PC-3 (cell line): ENCODE measurements around the gene NEURL1B. TPM values are rescaled to one million over a fixed set of nuclear protein-coding genes. Genes with fewer than 3 reads are reported as not detected.
A peak's percentile ranks its signal among the peaks of the same experiment; 100 is the strongest.

ENCODE experiments used
- ATAC-seq: fragments of 200-7000 bp; cut with Tn5 transposase; 2 replicates; pipeline ENCODE4 v1.9.1; 2020; ENCODE audit warnings: mild to moderate bottlenecking, moderate library complexity
- BruUV-seq: library from RNA; stranded (reverse); fragments of 400-500 nt; replicated peaks from 2 replicates; lab custom pipeline; 2021; lab: Mats Ljungman, UMichigan
- CTCF ChIA-PET: fragments of 300-600 bp; sonication (Branson Sonifier 250); formaldehyde crosslinking; loops from one replicate; lab custom pipeline; 2022; ENCODE audit warnings: antibody characterized with exemption; lab: Charles Lee
- POLR2A ChIA-PET: fragments of 300-600 bp; sonication (Branson Sonifier 250); formaldehyde crosslinking; loops from one replicate; lab custom pipeline; 2022; ENCODE audit warnings: antibody characterized with exemption; ENCODE audit not compliant: unreplicated experiment; lab: Charles Lee
- DNase-seq: peaks from one replicate; pipeline ENCODE4 v3.0.0-alpha.2; 2015
- H2AFZ ChIP-seq: fragments of 300-600 bp; sonication (generic); 2 replicates; pipeline ENCODE4 v1.6.0; 2016; ENCODE audit warnings: antibody characterized with exemption, low read length
- H3F3A ChIP-seq: fragments of 300-600 bp; sonication (generic); one replicate; pipeline ENCODE4 v1.6.0; 2017; ENCODE audit warnings: antibody characterized with exemption, low read length, control low read depth, mild to moderate bottlenecking; ENCODE audit not compliant: unreplicated experiment
- H3K27ac ChIP-seq: fragments of 300-600 bp; sonication (generic); 2 replicates; pipeline ENCODE4 v1.5.1; 2016; ENCODE audit warnings: mild to moderate bottlenecking, low read length
- H3K27me3 ChIP-seq: fragments of 300-600 bp; sonication (generic); 2 replicates; pipeline ENCODE4 v1.6.1; 2016; ENCODE audit warnings: low read length, mixed read lengths
- H3K36me3 ChIP-seq: fragments of 300-600 bp; sonication (generic); 2 replicates; pipeline ENCODE4 v1.6.1; 2016; ENCODE audit warnings: low read depth, mixed run types, low read length, mixed read lengths
- H3K4me1 ChIP-seq: fragments of 300-600 bp; sonication (generic); 2 replicates; pipeline ENCODE4 v1.5.1; 2016; ENCODE audit warnings: low read length; ENCODE audit not compliant: insufficient read depth
- H3K4me2 ChIP-seq: fragments of 300-600 bp; sonication (generic); 2 replicates; pipeline ENCODE4 v1.6.0; 2016; ENCODE audit warnings: low read length
- H3K4me3 ChIP-seq: fragments of 300-600 bp; sonication (generic); 2 replicates; pipeline ENCODE4 v1.5.1; 2016; ENCODE audit warnings: mild to moderate bottlenecking, low read length, mixed read lengths
- H3K79me2 ChIP-seq: fragments of 300-600 bp; sonication (generic); 2 replicates; pipeline ENCODE4 v1.6.1; 2017; ENCODE audit warnings: low read length, mixed read lengths
- H3K9ac ChIP-seq: fragments of 300-600 bp; sonication (generic); 2 replicates; pipeline ENCODE4 v1.6.0; 2016; ENCODE audit warnings: mild to moderate bottlenecking, low read length
- H3K9me2 ChIP-seq: fragments of 300-600 bp; sonication (generic); replicated peaks from 2 replicates; pipeline ENCODE4 v1.6.1; 2016; ENCODE audit warnings: mixed run types, low read length, mixed read lengths
- H3K9me3 ChIP-seq: fragments of 300-600 bp; sonication (generic); 2 replicates; pipeline ENCODE4 v1.6.1; 2016; ENCODE audit warnings: low read length, mixed read lengths
- H4K20me1 ChIP-seq: fragments of 300-600 bp; sonication (generic); 2 replicates; pipeline ENCODE4 v1.6.1; 2016; ENCODE audit warnings: low read length, mixed read lengths
- CTCF ChIP-seq: fragments of 300-600 bp; sonication (generic); conservative IDR thresholded peaks from 2 replicates; pipeline ENCODE4 v1.5.1; 2017; ENCODE audit warnings: antibody characterized with exemption, low read depth, mild to moderate bottlenecking, low read length
- EZH2 ChIP-seq: fragments of 300-600 bp; sonication (generic); IDR thresholded peaks from one replicate; pipeline ENCODE4 v1.6.1; 2017; ENCODE audit warnings: antibody characterized with exemption, mild to moderate bottlenecking, low read length; ENCODE audit not compliant: unreplicated experiment
- EZH2phosphoT487 ChIP-seq: fragments of 300-600 bp; sonication (generic); IDR thresholded peaks from 2 replicates; pipeline ENCODE4 v1.6.1; 2018; ENCODE audit warnings: mild to moderate bottlenecking, antibody characterized with exemption, low read length, borderline replicate concordance
- intact Hi-C: fragments of 100-400 bp; cut with micrococcal nuclease; formaldehyde crosslinking; loops from 2 replicates; pipeline ENCODE4 v1.9.0; 2023
- total RNA-seq: library from RNA; depleted of rRNA; stranded (reverse); fragments of >200 nt; gene quantifications from 2 replicates; pipeline ENCODE4 v1.2.3, GENCODE V29; 2014

NEURL1B gene
- total RNA-seq, 1 experiment from 2014 or later: 0.95 TPM

- H3K27me3 ChIP-seq: no peaks in the 10 kb centered on the region
- H3K4me1 ChIP-seq: peaks cover 13% of the 10 kb centered on the region
- H3K36me3 ChIP-seq: no peaks in the 10 kb centered on the region
- no peak overlapping the region for H3K27ac ChIP-seq
- H3K9me3 ChIP-seq: no peaks in the 10 kb centered on the region
- POLR2A ChIA-PET: no interaction called here
- H4K20me1 ChIP-seq: no peaks in the 10 kb centered on the region
- no peaks in the 10 kb centered on the region for H3K9me2 ChIP-seq
- H3K4me3 ChIP-seq: no peak overlapping the region
- 0 out of 2 replicates have a peak overlapping the region, but pooled peaks have one; percentile 48 for H3K9ac ChIP-seq
- DNase-seq: no peak
- no peak for ATAC-seq
- H3K79me2 ChIP-seq: no peaks in the 10 kb centered on the region
- BruUV-seq: no TSS peak
- no peaks in the 10 kb centered on the region for H3F3A ChIP-seq
- CTCF ChIA-PET: interaction anchor here (0.6 kb wide), 2 partner anchors 7 to 193 kb away, joined by 3 to 6 read pairs; no protein-coding TSS in a partner anchor
- no peak for TF ChIP-seq EZH2
- TF ChIP-seq EZH2phosphoT487: no peak
- no peak for TF ChIP-seq CTCF
- H2AFZ ChIP-seq: no peak overlapping the region
- H3K4me2 ChIP-seq: peak overlapping the region; percentile 52; the same call in 1 of the 2 replicates
- intact Hi-C loops: loop anchor here (1.0 to 2.0 kb wide), 2 partner anchors 47 to 55 kb away; no protein-coding TSS in a partner anchor
Measured at GRCh38 chr5:172717481-172718195, 76.6 kb downstream of the NEURL1B start.

GRCh38 chr5:172718527-172719114 lies 77.6 kb downstream of the NEURL1B start:
- no peaks in the 10 kb centered on the region for H3F3A ChIP-seq
- no peak overlapping the region for H3K4me2 ChIP-seq
- peaks cover 8% of the 10 kb centered on the region for H3K4me1 ChIP-seq
- H3K27me3 ChIP-seq: no peaks in the 10 kb centered on the region
- H4K20me1 ChIP-seq: no peaks in the 10 kb centered on the region
- H3K79me2 ChIP-seq: no peaks in the 10 kb centered on the region
- H3K9ac ChIP-seq: no peak overlapping the region
- intact Hi-C loops: no loop called here
- H3K4me3 ChIP-seq: no peak overlapping the region
- ChIA-PET CTCF (no interaction called here), POLR2A (no interaction called here)
- DNase-seq (no peak), ATAC-seq (no peak)
- BruUV-seq: no TSS peak
- H3K9me3 ChIP-seq: no peaks in the 10 kb centered on the region
- TF ChIP-seq EZH2phosphoT487: no peak
- TF ChIP-seq EZH2: no peak
- no peak for TF ChIP-seq CTCF
- H3K27ac ChIP-seq: no peak overlapping the region
- H3K36me3 ChIP-seq: no peaks in the 10 kb centered on the region
- no peak overlapping the region for H2AFZ ChIP-seq
- no peaks in the 10 kb centered on the region for H3K9me2 ChIP-seq
